PC-9 (cell line): Measurements from ENCODE around the gene DNASE2.

Experiments
- EZH2 ChIP-seq: fragments of 200-600 bp; sonication (generic); IDR thresholded peaks from 2 replicates; pipeline ENCODE4 v1.8.0; 2017; ENCODE audit warnings: antibody characterized with exemption, low read depth
- TF ChIP-seq, protein P1 (sequence below): fragments of 200-600 bp; sonication (generic); conservative IDR thresholded peaks from 2 replicates; pipeline ENCODE4 v1.6.1; 2017; ENCODE audit warnings: mixed run types, antibody characterized with exemption, mild to moderate bottlenecking, moderate library complexity

DNA sequence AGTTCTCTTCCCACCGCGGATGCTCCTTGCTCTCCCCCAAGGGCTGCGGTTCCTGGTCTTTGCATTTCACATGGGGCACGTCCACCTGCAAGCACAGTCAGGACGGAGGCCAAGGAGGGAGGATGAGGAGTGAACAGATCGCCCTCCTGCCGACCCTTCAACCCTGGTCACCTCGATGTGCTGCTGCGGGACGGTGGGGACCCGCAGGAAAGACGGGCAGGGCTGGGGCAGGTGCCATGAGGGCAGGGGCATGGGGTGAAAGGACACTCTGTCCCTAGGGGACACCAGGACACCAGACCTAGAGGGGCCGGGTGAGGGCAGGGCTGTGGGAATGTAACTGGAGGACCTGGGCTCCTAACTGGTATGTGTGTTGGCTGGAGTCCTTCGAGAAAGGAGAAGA lies 37.0 kb upstream of the DNASE2 start:
- TF ChIP-seq, protein P1, sequence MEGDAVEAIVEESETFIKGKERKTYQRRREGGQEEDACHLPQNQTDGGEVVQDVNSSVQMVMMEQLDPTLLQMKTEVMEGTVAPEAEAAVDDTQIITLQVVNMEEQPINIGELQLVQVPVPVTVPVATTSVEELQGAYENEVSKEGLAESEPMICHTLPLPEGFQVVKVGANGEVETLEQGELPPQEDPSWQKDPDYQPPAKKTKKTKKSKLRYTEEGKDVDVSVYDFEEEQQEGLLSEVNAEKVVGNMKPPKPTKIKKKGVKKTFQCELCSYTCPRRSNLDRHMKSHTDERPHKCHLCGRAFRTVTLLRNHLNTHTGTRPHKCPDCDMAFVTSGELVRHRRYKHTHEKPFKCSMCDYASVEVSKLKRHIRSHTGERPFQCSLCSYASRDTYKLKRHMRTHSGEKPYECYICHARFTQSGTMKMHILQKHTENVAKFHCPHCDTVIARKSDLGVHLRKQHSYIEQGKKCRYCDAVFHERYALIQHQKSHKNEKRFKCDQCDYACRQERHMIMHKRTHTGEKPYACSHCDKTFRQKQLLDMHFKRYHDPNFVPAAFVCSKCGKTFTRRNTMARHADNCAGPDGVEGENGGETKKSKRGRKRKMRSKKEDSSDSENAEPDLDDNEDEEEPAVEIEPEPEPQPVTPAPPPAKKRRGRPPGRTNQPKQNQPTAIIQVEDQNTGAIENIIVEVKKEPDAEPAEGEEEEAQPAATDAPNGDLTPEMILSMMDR, result no peak
- no peak for TF ChIP-seq EZH2
